GM18502 (cell line): ENCODE measurements around the gene KLHL29.

Experiments
- ATAC-seq: cut with Tn5 transposase; IDR thresholded peaks from one replicate; pipeline ENCODE4 v1.9.1; 2021; ENCODE audit warnings: mild to moderate bottlenecking; ENCODE audit not compliant: unreplicated experiment, poor library complexity

Gene KLHL29

DNA sequence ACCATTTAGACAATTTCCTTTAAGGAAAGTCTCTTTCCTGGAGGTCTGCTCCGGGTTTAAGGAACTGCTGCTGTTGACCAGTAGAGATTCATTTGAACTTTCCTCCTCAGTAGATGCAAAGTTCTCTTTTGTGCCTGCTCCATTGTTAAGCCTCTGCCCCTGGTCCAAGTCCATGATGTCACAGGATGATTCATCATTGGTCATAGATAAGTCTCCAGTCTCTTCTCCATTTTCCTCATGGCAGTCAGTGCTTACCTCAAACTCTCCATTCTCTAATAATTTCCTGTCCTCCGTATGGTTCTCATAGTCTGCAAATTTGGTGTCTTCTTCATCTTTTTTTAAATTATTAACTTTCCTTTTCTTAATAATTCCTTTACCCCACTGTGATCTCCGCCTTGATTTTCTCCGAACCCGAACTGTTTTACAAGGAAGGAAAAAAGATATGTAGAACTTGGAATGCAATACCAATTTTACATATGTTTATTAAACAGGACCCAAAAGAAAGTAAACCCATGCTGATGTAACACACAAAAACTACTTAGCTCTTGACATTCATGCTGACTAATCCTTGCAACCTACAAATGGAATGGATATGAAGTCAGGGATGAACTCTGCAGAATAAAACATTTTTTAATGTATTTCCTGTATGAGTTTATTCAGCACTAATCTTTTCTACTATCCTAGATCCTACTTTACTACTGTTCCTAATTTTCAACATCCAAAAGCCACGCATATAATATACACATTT, 372.9 kb downstream of the KLHL29 start:
- no peak for ATAC-seq
